VCaP (cell line): ENCODE results near the gene FAM53C.
"Not testable (repeated sequence)": the region's sequence is repeated elsewhere in the genome, so short reads cannot be mapped to it uniquely, and the experiment has no call there.

Source experiments
- H3K27ac ChIP-seq: fragments of 450-650 bp; 2 replicates; pipeline ENCODE4 v1.5.1; 2017
- CTCF ChIP-seq: fragments of 450-650 bp; conservative IDR thresholded peaks from 2 replicates; pipeline ENCODE4 v1.5.1; 2017; ENCODE audit warnings: mild to moderate bottlenecking, moderate library complexity

The FAM53C gene

GRCh38 chr5:138337685-138338410 lies at the start of gene FAM53C:
Gene FAM53C (plus strand): TSS chr5:138338266. CDS start chr5:138341336, 3,070 bp downstream.
- H3K27ac ChIP-seq, result peak within 1 kb of the TSS; percentile 99
- no peak for TF ChIP-seq CTCF

GRCh38 chr5:138289296-138289695 lies 48.8 kb upstream of the FAM53C start:
- TF ChIP-seq CTCF, result no peak
- H3K27ac ChIP-seq, result no peak overlapping the region

GRCh38 chr5:138303372-138303771 lies 34.7 kb upstream of the FAM53C start:
- no peak for TF ChIP-seq CTCF
- H3K27ac ChIP-seq, result no peak overlapping the region

- H3K27ac ChIP-seq, result no peak overlapping the region
- no peak for TF ChIP-seq CTCF
These were observed 32.3 kb upstream of the FAM53C start for GRCh38 chr5:138305797-138306196.

GRCh38 chr5:138315751-138316278 lies 22.3 kb upstream of the FAM53C start:
- TF ChIP-seq CTCF, result no peak
- H3K27ac ChIP-seq, result no peak overlapping the region

- H3K27ac ChIP-seq, result no peak overlapping the region
- no peak for TF ChIP-seq CTCF
These were observed 21.7 kb upstream of the FAM53C start for GRCh38 chr5:138316355-138316754.

- H3K27ac ChIP-seq, result not testable (repeated sequence)
These were observed 19.9 kb upstream of the FAM53C start for GRCh38 chr5:138318211-138318610.

- no peak for TF ChIP-seq CTCF
These were observed 7.1 kb upstream of the FAM53C start for GRCh38 chr5:138330813-138331448.

More at GRCh38 chr5:138330813-138331448, 7.1 kb upstream of the FAM53C start:
- H3K27ac ChIP-seq, result peak overlapping the region; percentile 70
